ENCODE measurements around the gene TBC1D5.

TBC1D5 gene

GRCh38 chr3:17577796-17578520 is 164.5 kb downstream of the TBC1D5 start:
- TF ChIP-seq CTCF (IDR thresholded peaks at IDR 0.05; ENCODE audit: low read depth, low read length): no peak
- DNase-seq (ENCODE audit: low read depth, low spot score): no peak
- H3K4me3 ChIP-seq (ENCODE audit: low read depth, low read length): no peak overlapping the region
- in situ Hi-C loops (cut with HindIII; ENCODE audit: low sequenced_read_pairs): no loop called here

GRCh38 chr3:17573396-17573795 is 169.0 kb downstream of the TBC1D5 start:
- DNase-seq (ENCODE audit: low read depth, low spot score): no peak
- in situ Hi-C loops (cut with HindIII; ENCODE audit: low sequenced_read_pairs): no loop called here
- no peak for TF ChIP-seq CTCF (IDR thresholded peaks at IDR 0.05; ENCODE audit: low read depth, low read length)
- no peak overlapping the region for H3K4me3 ChIP-seq (ENCODE audit: low read depth, low read length)

GRCh38 chr3:17571686-17572085 is 170.7 kb downstream of the TBC1D5 start:
- DNase-seq (ENCODE audit: low read depth, low spot score): no peak
- H3K4me3 ChIP-seq (ENCODE audit: low read depth, low read length): no peak overlapping the region
- no peak for TF ChIP-seq CTCF (IDR thresholded peaks at IDR 0.05; ENCODE audit: low read depth, low read length)
- in situ Hi-C loops (cut with HindIII; ENCODE audit: low sequenced_read_pairs): no loop called here

GRCh38 chr3:17562845-17563244 is 179.6 kb downstream of the TBC1D5 start:
- no peak for TF ChIP-seq CTCF (IDR thresholded peaks at IDR 0.05; ENCODE audit: low read depth, low read length)
- H3K4me3 ChIP-seq (ENCODE audit: low read depth, low read length): no peak overlapping the region
- in situ Hi-C loops (cut with HindIII; ENCODE audit: low sequenced_read_pairs): no loop called here
- DNase-seq (ENCODE audit: low read depth, low spot score): no peak

GRCh38 chr3:17558565-17558964 is 183.9 kb downstream of the TBC1D5 start:
- no peak for TF ChIP-seq CTCF (IDR thresholded peaks at IDR 0.05; ENCODE audit: low read depth, low read length)
- no peak overlapping the region for H3K4me3 ChIP-seq (ENCODE audit: low read depth, low read length)
- DNase-seq (ENCODE audit: low read depth, low spot score): no peak
- in situ Hi-C loops (cut with HindIII; ENCODE audit: low sequenced_read_pairs): no loop called here

- in situ Hi-C loops (cut with HindIII; ENCODE audit: low sequenced_read_pairs): no loop called here
- no peak overlapping the region for H3K4me3 ChIP-seq (ENCODE audit: low read depth, low read length)
- DNase-seq (ENCODE audit: low read depth, low spot score): no peak
- no peak for TF ChIP-seq CTCF (IDR thresholded peaks at IDR 0.05; ENCODE audit: low read depth, low read length)
Observed at GRCh38 chr3:17557749-17558463, 184.5 kb downstream of the TBC1D5 start.
